CD4-positive, alpha-beta T cell treated with Interleukin-15 for 1 hour (primary cell): ENCODE measurements around the gene HEMGN.
"Not testable (repeated sequence)": the region's sequence is repeated elsewhere in the genome, so short reads cannot be mapped to it uniquely, and the experiment has no call there.

Experiments used
- DNase-seq: peaks from one replicate; pipeline ENCODE4 v3.0.0-alpha.2; 2020

The HEMGN gene

GRCh38 chr9:97963232-97963631 lies 25.3 kb upstream of the HEMGN start:
- DNase-seq = no peak

GRCh38 chr9:97962575-97962974 lies 24.6 kb upstream of the HEMGN start:
- no peak for DNase-seq

GRCh38 chr9:97962136-97962535 lies 24.2 kb upstream of the HEMGN start:
- DNase-seq = no peak

- DNase-seq = no peak
Measured at GRCh38 chr9:97961361-97961760, 23.4 kb upstream of the HEMGN start.

GRCh38 chr9:97960678-97961328 lies 22.8 kb upstream of the HEMGN start:
- DNase-seq = not testable (repeated sequence)

GRCh38 chr9:97959585-97959984 lies 21.6 kb upstream of the HEMGN start:
- no peak for DNase-seq

GRCh38 chr9:97958812-97959511 lies 21.0 kb upstream of the HEMGN start:
- no peak for DNase-seq

GRCh38 chr9:97956331-97956730 lies 18.4 kb upstream of the HEMGN start:
- DNase-seq = no peak

- DNase-seq = peak; percentile 65
Measured at GRCh38 chr9:97954550-97954989, 16.6 kb upstream of the HEMGN start.

GRCh38 chr9:97950873-97951272 lies 12.9 kb upstream of the HEMGN start:
- peak; percentile 20 for DNase-seq

- not testable (repeated sequence) for DNase-seq
Measured at GRCh38 chr9:97947094-97947493, 9.1 kb upstream of the HEMGN start.

GRCh38 chr9:97945470-97945869 lies 7.5 kb upstream of the HEMGN start:
- not testable (repeated sequence) for DNase-seq

- no peak for DNase-seq
Measured at GRCh38 chr9:97944612-97945011, 6.6 kb upstream of the HEMGN start.

- DNase-seq = no peak
Measured at GRCh38 chr9:97943308-97943855, 5.4 kb upstream of the HEMGN start.

GRCh38 chr9:97941323-97941722 lies 3.4 kb upstream of the HEMGN start:
- DNase-seq = no peak

GRCh38 chr9:97940741-97941140 lies 2.8 kb upstream of the HEMGN start:
- DNase-seq = no peak

- DNase-seq = no peak
Measured at GRCh38 chr9:97940233-97940632, 2.3 kb upstream of the HEMGN start.

GRCh38 chr9:97936998-97937397 lies 974 bp downstream of the HEMGN start:
- no peak for DNase-seq

- DNase-seq = no peak
Measured at GRCh38 chr9:97935276-97935675, 2.7 kb downstream of the HEMGN start.

- DNase-seq = no peak
Measured at GRCh38 chr9:97934321-97935115, 3.5 kb downstream of the HEMGN start.

- DNase-seq = no peak
Measured at GRCh38 chr9:97933297-97933998, 4.5 kb downstream of the HEMGN start.

- DNase-seq = no peak
Measured at GRCh38 chr9:97930972-97931371, 7.0 kb downstream of the HEMGN start.
